Mesenchymal stem cell (in vitro differentiated cells and primary cell): Measurements from ENCODE around the gene SHANK2. TPM values are rescaled to one million over a fixed set of nuclear protein-coding genes. Genes with fewer than 3 reads are reported as not detected.
A peak's percentile ranks its signal among the peaks of the same experiment; 100 is the strongest.

Experiments used
- DNase-seq: peaks from one replicate; pipeline ENCODE4 v3.0.0-alpha.2; 2013
- H2AFZ ChIP-seq: one replicate; pipeline ENCODE4 v1.6.1; 2013; ENCODE audit warnings: low read depth, mild to moderate bottlenecking, control low read depth, inconsistent platforms, low read length, moderate library complexity
- H2AK5ac ChIP-seq: 2 replicates; pipeline ENCODE4 v1.6.1; 2013; ENCODE audit warnings: low read length, moderate library complexity, mild to moderate bottlenecking, inconsistent platforms; ENCODE audit not compliant: severe bottlenecking
- H2BK120ac ChIP-seq: one replicate; pipeline ENCODE4 v1.6.1; 2013; ENCODE audit warnings: low read depth, mild to moderate bottlenecking, inconsistent platforms, low read length, moderate library complexity
- H2BK12ac ChIP-seq, 2 experiments: one replicate each; pipeline ENCODE4 v1.6.1; 2013; ENCODE audit warnings: inconsistent platforms in 2 of 2, low read length in 2 of 2, mild to moderate bottlenecking in 2 of 2, moderate library complexity in 2 of 2, control low read depth in 1 of 2
- H2BK15ac ChIP-seq: one replicate; pipeline ENCODE4 v1.6.1; 2013; ENCODE audit warnings: mild to moderate bottlenecking, low read depth, inconsistent platforms; ENCODE audit not compliant: poor library complexity, severe bottlenecking
- H2BK5ac ChIP-seq: 2 replicates; pipeline ENCODE4 v1.6.1; 2013; ENCODE audit warnings: low read depth, mild to moderate bottlenecking, low read length, control low read depth, inconsistent platforms; ENCODE audit not compliant: poor library complexity, severe bottlenecking
- H3K14ac ChIP-seq, 2 experiments: one replicate each; pipeline ENCODE4 v1.6.1; 2013; ENCODE audit warnings: inconsistent platforms in 2 of 2, low read length in 2 of 2, control low read depth in 1 of 2, mild to moderate bottlenecking in 1 of 2, moderate library complexity in 1 of 2
- H3K18ac ChIP-seq, 2 experiments: one replicate each; pipeline ENCODE4 v1.6.1; 2013; ENCODE audit warnings: inconsistent platforms in 2 of 2, low read length in 2 of 2, control low read depth in 1 of 2, low read depth in 1 of 2, mild to moderate bottlenecking in 1 of 2
- H3K23ac ChIP-seq, 2 experiments: one replicate each; pipeline ENCODE4 v1.6.1; 2013; ENCODE audit warnings: inconsistent platforms in 2 of 2, low read length in 2 of 2, mild to moderate bottlenecking in 2 of 2, moderate library complexity in 2 of 2, control low read depth in 1 of 2
- H3K27ac ChIP-seq: 2 replicates; pipeline ENCODE4 v1.5.1; 2013; ENCODE audit warnings: mild to moderate bottlenecking, moderate library complexity, low read length, control low read depth, inconsistent platforms; ENCODE audit not compliant: poor library complexity, severe bottlenecking
- H3K27me3 ChIP-seq, 2 experiments: 2 replicates each; pipeline versions ENCODE4 v1.6.1 to v1.7.0; 2013; ENCODE audit warnings: low read length in 2 of 2, mild to moderate bottlenecking in 2 of 2, moderate library complexity in 2 of 2, control low read depth in 1 of 2, inconsistent platforms in 1 of 2; ENCODE audit not compliant: control insufficient read depth in 1 of 2, insufficient read depth in 1 of 2
- H3K36me3 ChIP-seq, 2 experiments: 2 replicates each; pipeline versions ENCODE4 v1.6.1 to v1.7.0; 2013; ENCODE audit warnings: low read length in 2 of 2, control low read depth in 1 of 2, inconsistent platforms in 1 of 2, low read depth in 1 of 2, mild to moderate bottlenecking in 1 of 2; ENCODE audit not compliant: insufficient read depth in 2 of 2, control insufficient read depth in 1 of 2
- H3K4ac ChIP-seq, 2 experiments: one replicate each; pipeline ENCODE4 v1.6.1; 2013; ENCODE audit warnings: inconsistent platforms in 2 of 2, low read length in 2 of 2, mild to moderate bottlenecking in 2 of 2, moderate library complexity in 2 of 2, control low read depth in 1 of 2, low read depth in 1 of 2
- H3K4me1 ChIP-seq: 2 replicates; pipeline ENCODE4 v1.6.1; 2013; ENCODE audit warnings: low read depth, low read length, control low read depth; ENCODE audit not compliant: control insufficient read depth, insufficient read depth
- H3K4me2 ChIP-seq: 2 replicates; pipeline ENCODE4 v1.6.1; 2013; ENCODE audit warnings: low read length, mild to moderate bottlenecking, inconsistent platforms; ENCODE audit not compliant: poor library complexity, severe bottlenecking
- H3K4me3 ChIP-seq, 2 experiments: 2 replicates each; pipeline versions ENCODE4 v1.5.1 to v1.7.0; 2013; ENCODE audit warnings: low read length in 2 of 2, mild to moderate bottlenecking in 2 of 2, control low read depth in 1 of 2, low read depth in 1 of 2; ENCODE audit not compliant: insufficient read depth in 1 of 2
- H3K79me1 ChIP-seq: replicated peaks from 2 replicates; pipeline ENCODE4 v1.6.1; 2013; ENCODE audit warnings: mild to moderate bottlenecking, control low read depth, low read length, inconsistent platforms; ENCODE audit not compliant: poor library complexity, severe bottlenecking
- H3K9ac ChIP-seq: 2 replicates; pipeline ENCODE4 v1.7.0; 2013; ENCODE audit warnings: mild to moderate bottlenecking, low read length, moderate library complexity
- H3K9me3 ChIP-seq: 2 replicates; pipeline ENCODE4 v1.7.0; 2013; ENCODE audit warnings: mild to moderate bottlenecking, low read length; ENCODE audit not compliant: control insufficient read depth
- H4K8ac ChIP-seq: one replicate; pipeline ENCODE4 v1.6.1; 2013; ENCODE audit warnings: inconsistent platforms, mild to moderate bottlenecking, low read length, moderate library complexity
- H4K91ac ChIP-seq: one replicate; pipeline ENCODE4 v1.6.1; 2013; ENCODE audit warnings: mild to moderate bottlenecking, low read length, inconsistent platforms
- WGBS: methylation state at CpG from one replicate; pipeline ENCODE4 v1.1.7; 2013; ENCODE audit warnings: mixed read lengths; 5-methylcytosine and 5-hydroxymethylcytosine counted together
- polyA plus RNA-seq, 2 experiments: library from polyadenylated mRNA; stranded (reverse); fragments of 200-250 nt; gene quantifications; one replicate each; pipeline ENCODE4 v1.2.3, GENCODE V29; 2013

Gene SHANK2
- 30.3 TPM for polyA plus RNA-seq (2013, experiment 1 of 2)
- polyA plus RNA-seq (2013, experiment 2 of 2): 30.2 TPM

DNA sequence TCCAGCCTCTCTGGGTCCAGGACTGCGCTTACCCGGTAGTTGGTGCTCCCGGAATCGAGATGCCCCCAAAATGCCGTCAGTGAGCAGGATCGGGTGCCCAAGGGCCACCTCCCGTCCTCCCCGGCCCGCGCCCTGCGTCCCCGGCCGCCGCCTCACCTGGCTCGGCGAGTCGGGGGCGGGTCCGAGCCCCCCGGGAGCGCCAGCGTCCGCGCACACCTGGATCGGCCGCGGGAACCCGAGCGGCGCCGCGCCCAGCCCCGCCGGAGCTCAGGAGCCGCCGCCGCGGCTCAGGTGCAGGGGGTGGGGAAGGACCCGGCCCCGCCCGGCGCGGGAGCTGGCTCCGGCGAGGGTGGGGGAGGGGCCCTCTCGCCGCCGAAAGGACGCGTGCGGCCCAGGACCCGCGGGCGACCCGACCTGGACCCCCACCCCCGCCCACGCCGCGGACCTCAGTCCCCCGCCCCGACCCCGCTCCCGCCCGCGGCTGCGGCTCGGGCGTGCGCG, at the start of gene SHANK2:
TSS of gene SHANK2 (minus strand) at position 309 of the 501 bp plus-strand sequence. CDS start 105,251 bp downstream, outside the sequence.
- H3K4me1 ChIP-seq: peaks cover 27% of the 10 kb centered on the region
- peak within 1 kb of the TSS; percentile 77 for H2BK120ac ChIP-seq
- peak within 1 kb of the TSS; percentile 23 to 86 for H3K18ac ChIP-seq
- peak within 1 kb of the TSS; percentile 98 for H3K27ac ChIP-seq
- peak within 1 kb of the TSS; percentile 77 for H4K8ac ChIP-seq
- peak within 1 kb of the TSS in 1 of 2 experiments; percentile 55 for H3K23ac ChIP-seq
- H2BK15ac ChIP-seq: peak within 1 kb of the TSS; percentile 62
- peak within 1 kb of the TSS in 1 of 2 experiments; percentile 96 for H3K14ac ChIP-seq
- no peak within 1 kb of the TSS for H2AK5ac ChIP-seq
- peak within 1 kb of the TSS; percentile 93 for H2BK5ac ChIP-seq
- peak within 1 kb of the TSS; percentile 10 to 95 for H3K4ac ChIP-seq
- H3K4me3 ChIP-seq: peak within 1 kb of the TSS; percentile 75 to 84
- peaks cover 24% of the 10 kb centered on the region for H3K79me1 ChIP-seq
- under 1% methylated on average over 37 of the region's 70 CpGs for WGBS
- peak within 1 kb of the TSS; percentile 55 for H2AFZ ChIP-seq
- no peaks in the 10 kb centered on the region for H3K9me3 ChIP-seq
- H2BK12ac ChIP-seq: peak within 1 kb of the TSS; percentile 48 to 70
- H3K9ac ChIP-seq: peak within 1 kb of the TSS; percentile 74
- H3K4me2 ChIP-seq: peak within 1 kb of the TSS; percentile 81
- no peak for DNase-seq
- peak within 1 kb of the TSS; percentile 68 for H4K91ac ChIP-seq
- peaks cover 8 to 27% of the 10 kb centered on the region in 2 experiments for H3K27me3 ChIP-seq
- no peaks in the 10 kb centered on the region for H3K36me3 ChIP-seq

GRCh38 chr11:71301858-71302533, 49.6 kb upstream of the SHANK2 start:
- H3K4me3 ChIP-seq: peak overlapping the region in 1 of 2 experiments; percentile 24
- no peak overlapping the region for H3K27ac ChIP-seq
- DNase-seq: no peak
- no peaks in the 10 kb centered on the region for H3K9me3 ChIP-seq
- no peaks in the 10 kb centered on the region for H3K36me3 ChIP-seq
- H3K4me2 ChIP-seq: no peak overlapping the region
- no peak overlapping the region for H2AFZ ChIP-seq
- H2AK5ac ChIP-seq: peak overlapping the region; percentile 40
- H2BK15ac ChIP-seq: no peak overlapping the region
- no peak overlapping the region for H3K18ac ChIP-seq
- no peak overlapping the region for H3K23ac ChIP-seq
- H3K27me3 ChIP-seq: peaks cover 0 to under 1% of the 10 kb centered on the region in 2 experiments
- H2BK12ac ChIP-seq: no peak overlapping the region
- no peak overlapping the region for H2BK5ac ChIP-seq
- H3K4me1 ChIP-seq: peaks cover 26% of the 10 kb centered on the region
- no peak overlapping the region for H2BK120ac ChIP-seq
- H3K4ac ChIP-seq: no peak overlapping the region
- H3K9ac ChIP-seq: no peak overlapping the region
- 82% methylated on average over 17 of the region's 17 CpGs for WGBS
- H3K79me1 ChIP-seq: no peaks in the 10 kb centered on the region
- no peak overlapping the region for H4K91ac ChIP-seq
- no peak overlapping the region for H4K8ac ChIP-seq
- H3K14ac ChIP-seq: no peak overlapping the region

DNA sequence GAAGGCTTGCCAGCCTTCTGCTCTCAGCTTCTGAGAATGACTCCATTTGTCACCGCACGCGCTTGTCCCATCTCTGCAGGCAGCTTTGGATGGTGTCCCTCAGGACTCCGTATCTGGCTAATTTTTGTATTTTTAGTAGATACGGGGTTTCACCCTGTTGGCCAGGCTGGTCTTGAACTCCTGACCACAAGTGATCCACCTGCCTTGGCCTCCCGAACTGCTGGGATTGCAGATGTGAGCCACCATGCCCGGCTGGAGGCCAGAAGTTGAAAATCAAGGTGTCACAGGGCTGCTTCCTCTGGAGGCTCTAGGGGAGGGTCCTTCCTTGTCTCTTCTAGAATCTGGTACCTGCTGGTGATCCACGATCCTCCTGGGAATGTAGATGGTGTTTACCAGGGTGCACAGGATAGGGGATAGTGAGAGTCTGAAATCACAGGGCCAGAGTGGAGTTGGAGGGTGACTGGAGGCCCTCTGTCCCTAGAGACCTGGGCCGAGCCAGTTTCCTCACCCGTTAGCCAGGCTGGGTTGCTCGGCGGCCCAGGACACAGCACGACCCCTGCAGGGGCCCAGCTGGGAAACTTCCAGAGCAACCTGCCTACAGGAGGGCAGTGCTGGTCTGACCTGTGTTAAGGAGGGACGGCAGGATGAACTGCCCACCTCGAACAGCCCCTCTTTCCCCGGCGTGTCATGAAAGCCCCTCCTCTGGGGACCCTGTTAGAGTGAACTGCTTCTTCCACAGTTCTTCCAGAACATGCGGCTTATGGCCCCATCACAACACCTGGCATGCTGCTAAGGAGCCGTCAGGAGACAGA, 48.9 kb upstream of the SHANK2 start:
- Histone ChIP-seq H3K4me3 (no peak overlapping the region), H3K23ac (no peak overlapping the region), H3K18ac (peak overlapping the region; percentile 12 to 23), H3K27me3 (no peaks in the 10 kb centered on the region), H2AK5ac (peak overlapping the region; percentile 60), H2BK12ac (peak overlapping the region in 1 of 2 experiments; percentile 47), H3K36me3 (no peaks in the 10 kb centered on the region), H3K4me2 (no peak overlapping the region), H3K14ac (no peak overlapping the region), H4K8ac (no peak overlapping the region), H3K4ac (no peak overlapping the region), H3K79me1 (no peaks in the 10 kb centered on the region), H3K9me3 (no peaks in the 10 kb centered on the region), H2AFZ (no peak overlapping the region), H2BK15ac (peak overlapping the region; percentile 8), H4K91ac (no peak overlapping the region), H2BK5ac (no peak overlapping the region), H3K9ac (no peak overlapping the region), H3K27ac (no peak overlapping the region), H3K4me1 (peaks cover 26% of the 10 kb centered on the region), H2BK120ac (no peak overlapping the region)
- DNase-seq: no peak
- 93% methylated on average over 19 of the region's 19 CpGs for WGBS

DNA sequence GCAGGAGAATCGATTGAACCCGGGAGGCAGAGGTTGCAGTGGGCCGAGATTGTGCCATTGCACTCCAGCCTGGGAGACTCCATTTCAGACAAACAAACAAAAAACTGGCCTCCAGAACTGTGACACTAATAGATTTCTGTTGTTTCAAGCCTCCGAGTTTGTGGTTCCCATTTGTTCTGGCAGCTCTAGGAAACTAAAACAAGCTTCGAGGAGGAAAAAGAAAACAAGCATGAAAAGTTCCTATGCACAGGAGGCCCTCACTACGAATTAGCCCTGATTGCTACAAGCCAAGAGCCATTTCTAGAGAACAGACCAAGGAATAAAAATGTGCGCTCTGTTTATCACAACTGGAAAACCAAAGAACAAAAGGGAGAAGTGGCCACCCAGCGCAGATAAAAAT, 47.8 kb upstream of the SHANK2 start:
- H2BK12ac ChIP-seq: no peak overlapping the region
- no peak overlapping the region for H2BK5ac ChIP-seq
- peaks cover 26% of the 10 kb centered on the region for H3K4me1 ChIP-seq
- H3K4me2 ChIP-seq: no peak overlapping the region
- H3K36me3 ChIP-seq: no peaks in the 10 kb centered on the region
- peaks cover under 1% of the 10 kb centered on the region for H3K9me3 ChIP-seq
- no peak overlapping the region for H3K18ac ChIP-seq
- no peak overlapping the region for H3K4me3 ChIP-seq
- H3K23ac ChIP-seq: no peak overlapping the region
- no peak overlapping the region for H2AK5ac ChIP-seq
- no peak overlapping the region for H4K91ac ChIP-seq
- H2BK120ac ChIP-seq: no peak overlapping the region
- DNase-seq: peak; percentile 30
- H3K9ac ChIP-seq: no peak overlapping the region
- 79% methylated on average over 7 of the region's 8 CpGs for WGBS
- H4K8ac ChIP-seq: no peak overlapping the region
- H3K14ac ChIP-seq: no peak overlapping the region
- no peaks in the 10 kb centered on the region for H3K27me3 ChIP-seq
- no peak overlapping the region for H3K4ac ChIP-seq
- H3K27ac ChIP-seq: no peak overlapping the region
- no peaks in the 10 kb centered on the region for H3K79me1 ChIP-seq
- H2AFZ ChIP-seq: no peak overlapping the region
- no peak overlapping the region for H2BK15ac ChIP-seq
